ENCODE measurements around the gene RPUSD4.

RPUSD4 gene

DNA sequence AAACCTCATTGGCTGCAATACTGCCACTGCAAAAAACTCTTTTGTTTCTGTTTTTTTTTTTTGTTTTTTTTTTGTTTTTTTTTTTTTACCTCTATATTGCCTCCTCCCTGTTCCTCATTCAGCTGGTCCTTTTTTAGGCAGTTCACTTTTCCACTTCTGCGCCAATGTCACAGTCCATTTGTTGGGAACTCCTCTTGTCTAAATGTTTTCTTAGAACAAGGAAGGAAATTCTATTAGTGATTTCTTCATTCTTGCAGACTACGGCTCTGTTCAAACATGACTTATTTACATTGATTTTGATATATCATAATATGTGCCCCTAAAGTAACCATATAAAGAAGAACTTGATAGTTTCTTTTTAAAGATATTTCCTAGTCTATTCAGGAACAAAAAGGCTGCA is 3.0 kb upstream of the RPUSD4 start:
- DNase-seq (ENCODE audit: low spot score), result no peak
- in situ Hi-C loops (cut with MboI; ENCODE audit: low sequenced_read_pairs, unreplicated experiment), result no loop called here
- TF ChIP-seq, protein P1, sequence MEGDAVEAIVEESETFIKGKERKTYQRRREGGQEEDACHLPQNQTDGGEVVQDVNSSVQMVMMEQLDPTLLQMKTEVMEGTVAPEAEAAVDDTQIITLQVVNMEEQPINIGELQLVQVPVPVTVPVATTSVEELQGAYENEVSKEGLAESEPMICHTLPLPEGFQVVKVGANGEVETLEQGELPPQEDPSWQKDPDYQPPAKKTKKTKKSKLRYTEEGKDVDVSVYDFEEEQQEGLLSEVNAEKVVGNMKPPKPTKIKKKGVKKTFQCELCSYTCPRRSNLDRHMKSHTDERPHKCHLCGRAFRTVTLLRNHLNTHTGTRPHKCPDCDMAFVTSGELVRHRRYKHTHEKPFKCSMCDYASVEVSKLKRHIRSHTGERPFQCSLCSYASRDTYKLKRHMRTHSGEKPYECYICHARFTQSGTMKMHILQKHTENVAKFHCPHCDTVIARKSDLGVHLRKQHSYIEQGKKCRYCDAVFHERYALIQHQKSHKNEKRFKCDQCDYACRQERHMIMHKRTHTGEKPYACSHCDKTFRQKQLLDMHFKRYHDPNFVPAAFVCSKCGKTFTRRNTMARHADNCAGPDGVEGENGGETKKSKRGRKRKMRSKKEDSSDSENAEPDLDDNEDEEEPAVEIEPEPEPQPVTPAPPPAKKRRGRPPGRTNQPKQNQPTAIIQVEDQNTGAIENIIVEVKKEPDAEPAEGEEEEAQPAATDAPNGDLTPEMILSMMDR (IDR thresholded peaks at IDR 0.05; ENCODE audit: borderline replicate concordance, control extremely low read depth, extremely low read depth, insufficient read depth, missing control alignments), result no peak

DNA sequence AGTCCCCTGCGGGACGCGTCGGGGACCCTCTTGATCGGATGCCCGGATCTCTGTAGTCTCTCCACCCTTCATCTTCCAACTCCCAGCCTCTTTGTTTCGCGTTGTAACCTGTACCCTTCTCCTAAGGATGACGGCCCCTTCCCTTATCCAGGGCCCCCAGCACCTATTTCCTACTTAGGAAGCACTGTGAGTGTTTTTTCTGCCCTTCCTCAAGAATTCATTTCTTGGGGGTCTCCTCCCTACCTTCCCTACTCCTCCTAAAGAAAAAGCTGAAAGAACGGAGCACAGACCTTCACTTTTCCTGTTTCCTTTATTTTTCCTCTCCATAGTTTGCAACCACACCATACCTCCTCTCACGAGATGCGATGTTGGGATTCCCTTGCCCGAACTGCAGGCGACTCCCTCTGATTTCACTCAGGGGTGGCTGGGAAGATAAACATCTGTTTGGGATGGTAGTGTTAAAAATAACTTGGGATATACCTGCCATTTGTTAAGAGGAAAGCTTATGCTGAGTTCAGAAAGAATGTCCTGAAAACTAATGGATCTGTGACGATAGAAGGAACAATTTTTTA is 725 bp upstream of the RPUSD4 start:
- TF ChIP-seq, protein P1 (IDR thresholded peaks at IDR 0.05; ENCODE audit: borderline replicate concordance, control extremely low read depth, extremely low read depth, insufficient read depth, missing control alignments), result no peak
- no peak for DNase-seq (ENCODE audit: low spot score)
- in situ Hi-C loops (cut with MboI; ENCODE audit: low sequenced_read_pairs, unreplicated experiment), result no loop called here

DNA sequence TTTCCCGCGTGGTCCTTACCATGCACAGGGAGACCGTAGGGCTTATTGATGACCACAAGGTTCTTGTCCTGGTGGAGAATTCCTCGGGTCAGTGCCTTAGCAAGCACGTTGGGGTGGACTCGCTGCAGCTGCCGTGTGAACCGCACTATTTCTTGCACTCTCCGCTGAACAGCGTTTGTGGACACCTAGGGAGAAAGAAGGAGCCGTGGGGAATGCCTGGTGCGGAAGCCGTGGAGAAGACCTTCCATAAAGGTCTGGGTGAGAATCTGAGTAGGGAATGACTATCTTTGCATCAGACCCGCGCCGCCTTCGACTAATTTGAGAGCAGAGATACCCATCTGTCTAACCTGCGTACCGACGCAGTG is 597 bp downstream of the RPUSD4 start:
- in situ Hi-C loops (cut with MboI; ENCODE audit: low sequenced_read_pairs, unreplicated experiment), result no loop called here
- no peak for DNase-seq (ENCODE audit: low spot score)
- TF ChIP-seq, protein P1 (IDR thresholded peaks at IDR 0.05; ENCODE audit: borderline replicate concordance, control extremely low read depth, extremely low read depth, insufficient read depth, missing control alignments), result no peak

DNA sequence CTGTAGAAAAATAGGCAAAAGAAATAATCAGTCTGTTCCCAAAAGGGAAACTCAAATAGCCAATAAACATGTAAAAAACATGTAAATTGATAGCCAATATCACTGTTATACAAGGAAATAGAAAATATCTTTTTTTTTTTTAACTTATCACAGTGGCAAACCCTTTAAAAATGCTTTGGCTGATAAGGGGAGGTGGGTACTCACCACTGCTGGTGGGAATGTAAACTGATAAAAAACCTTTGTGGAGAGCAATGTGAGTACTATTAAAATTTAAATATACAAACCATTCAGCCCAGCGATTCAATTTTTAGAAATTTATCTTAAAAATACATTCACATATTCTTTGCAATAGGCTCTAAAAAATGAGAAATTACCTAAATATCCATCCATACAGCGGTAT is 3.6 kb downstream of the RPUSD4 start:
- in situ Hi-C loops (cut with MboI; ENCODE audit: low sequenced_read_pairs, unreplicated experiment), result no loop called here
- DNase-seq (ENCODE audit: low spot score), result no peak
- TF ChIP-seq, protein P1 (IDR thresholded peaks at IDR 0.05; ENCODE audit: borderline replicate concordance, control extremely low read depth, extremely low read depth, insufficient read depth, missing control alignments), result no peak

DNA sequence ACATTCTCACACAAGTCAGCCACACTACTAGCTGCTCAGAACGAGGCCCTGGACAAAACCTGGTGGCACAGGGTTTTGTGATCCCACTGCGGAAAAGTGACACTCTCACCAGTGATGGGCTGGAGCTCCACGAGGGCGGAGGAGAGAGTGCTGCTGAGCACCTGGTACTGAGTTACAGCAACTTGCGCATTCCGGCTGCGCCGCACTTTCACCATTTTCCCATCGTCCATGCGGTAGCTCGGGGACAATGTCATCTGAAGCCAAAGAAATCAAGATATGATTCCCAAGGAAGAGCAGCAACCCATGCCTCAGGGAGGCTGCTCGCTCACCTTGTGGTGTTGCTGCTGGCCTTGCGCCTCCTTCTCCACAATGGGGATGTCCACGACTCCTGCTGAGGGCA is 6.1 kb downstream of the RPUSD4 start:
- no peak for DNase-seq (ENCODE audit: low spot score)
- TF ChIP-seq, protein P1 (IDR thresholded peaks at IDR 0.05; ENCODE audit: borderline replicate concordance, control extremely low read depth, extremely low read depth, insufficient read depth, missing control alignments), result no peak
- in situ Hi-C loops (cut with MboI; ENCODE audit: low sequenced_read_pairs, unreplicated experiment), result no loop called here

DNA sequence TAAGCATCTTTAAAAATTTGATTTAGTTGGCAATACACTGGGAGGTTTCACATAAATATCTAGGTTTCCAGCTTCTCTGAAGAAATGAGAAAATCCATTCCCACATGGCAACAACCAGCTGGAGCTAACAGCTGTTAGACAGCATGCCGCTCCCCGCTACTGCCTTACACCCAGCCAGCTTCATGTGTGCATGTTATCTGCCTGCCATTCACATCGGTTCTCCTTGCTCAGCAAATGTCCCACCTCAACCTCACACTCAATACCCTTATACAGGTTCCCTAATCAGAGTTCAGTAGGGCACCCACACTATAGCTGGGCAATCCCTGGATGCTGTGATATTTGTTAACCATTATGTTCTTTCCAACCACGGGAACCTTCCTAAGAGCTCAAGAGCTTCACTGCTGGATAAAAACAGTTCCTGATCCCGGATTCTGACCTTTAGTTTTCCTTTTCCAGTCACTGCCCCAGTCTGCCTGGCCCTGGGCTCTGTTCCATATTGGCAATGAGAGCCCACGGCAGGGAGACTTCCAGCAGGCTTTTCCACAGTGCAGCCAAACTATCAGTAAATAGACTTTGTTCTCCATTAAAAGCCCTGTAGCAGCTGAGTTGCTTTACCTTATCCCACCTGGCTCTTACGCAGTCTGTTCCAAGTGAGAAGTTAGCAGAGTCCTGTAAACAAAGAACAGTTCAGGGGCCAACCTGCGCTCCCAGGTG is 8.6 kb downstream of the RPUSD4 start:
- in situ Hi-C loops (cut with MboI; ENCODE audit: low sequenced_read_pairs, unreplicated experiment), result no loop called here
- DNase-seq (ENCODE audit: low spot score), result no peak
- TF ChIP-seq, protein P1 (IDR thresholded peaks at IDR 0.05; ENCODE audit: borderline replicate concordance, control extremely low read depth, extremely low read depth, insufficient read depth, missing control alignments), result no peak

All from GM13976 (cell line).